ENCODE measurements around the gene VSIG2. TPM values are rescaled to one million over a fixed set of nuclear protein-coding genes. Genes with fewer than 3 reads are reported as not detected.
"Not testable (repeated sequence)": the region's sequence is repeated elsewhere in the genome, so short reads cannot be mapped to it uniquely, and the experiment has no call there.

VSIG2 gene
- total RNA-seq, 2 experiments from 2014 or later: 0.34 TPM; not detected in 1

GRCh38 chr11:124779568-124779967 is 27.5 kb upstream of the VSIG2 start:
- peaks cover 14% of the 10 kb centered on the region for H3K36me3 Mint-ChIP-seq
- H3K27ac Mint-ChIP-seq: no peak overlapping the region
- H3K27me3 Mint-ChIP-seq: no peaks in the 10 kb centered on the region
- DNase-seq: no peak
- no peaks in the 10 kb centered on the region for H3K9me3 Mint-ChIP-seq
- no peak for ATAC-seq (ENCODE audit: low read depth)
- no peak overlapping the region for H3K4me3 Mint-ChIP-seq
- peaks cover 13% of the 10 kb centered on the region for H3K4me1 Mint-ChIP-seq
- POLR2A ChIA-PET: no interaction called here

- H3K4me3 Mint-ChIP-seq: no peak overlapping the region
- peaks cover 14% of the 10 kb centered on the region for H3K36me3 Mint-ChIP-seq
- DNase-seq: no peak
- no peak for ATAC-seq (ENCODE audit: low read depth)
- H3K27me3 Mint-ChIP-seq: no peaks in the 10 kb centered on the region
- H3K27ac Mint-ChIP-seq: no peak overlapping the region
- H3K9me3 Mint-ChIP-seq: no peaks in the 10 kb centered on the region
- peaks cover 13% of the 10 kb centered on the region for H3K4me1 Mint-ChIP-seq
- POLR2A ChIA-PET: no interaction called here
These were observed 26.2 kb upstream of the VSIG2 start for GRCh38 chr11:124778281-124778680.

GRCh38 chr11:124776865-124777645 is 25.0 kb upstream of the VSIG2 start:
- no peak overlapping the region for H3K4me3 Mint-ChIP-seq
- H3K4me1 Mint-ChIP-seq: peaks cover 13% of the 10 kb centered on the region
- H3K27ac Mint-ChIP-seq: peak overlapping the region; percentile 26
- H3K27me3 Mint-ChIP-seq: no peaks in the 10 kb centered on the region
- peak; percentile 54 for ATAC-seq (ENCODE audit: low read depth)
- H3K36me3 Mint-ChIP-seq: peaks cover 16% of the 10 kb centered on the region
- DNase-seq: no peak
- no peaks in the 10 kb centered on the region for H3K9me3 Mint-ChIP-seq
- POLR2A ChIA-PET: no interaction called here

GRCh38 chr11:124770959-124771358 is 18.9 kb upstream of the VSIG2 start:
- H3K27ac Mint-ChIP-seq; H3K4me1 Mint-ChIP-seq; H3K27me3 Mint-ChIP-seq; DNase-seq; POLR2A ChIA-PET; H3K36me3 Mint-ChIP-seq; ATAC-seq (ENCODE audit: low read depth); H3K9me3 Mint-ChIP-seq; H3K4me3 Mint-ChIP-seq: not testable (repeated sequence)

- H3K36me3 Mint-ChIP-seq: peaks cover 7% of the 10 kb centered on the region
- no peaks in the 10 kb centered on the region for H3K9me3 Mint-ChIP-seq
- no peak overlapping the region for H3K4me3 Mint-ChIP-seq
- POLR2A ChIA-PET: interaction anchor here (0.5 kb wide), 1 partner anchor 376 kb away, joined by 3 read pairs; no protein-coding TSS in a partner anchor
- ATAC-seq (ENCODE audit: low read depth) (no peak), DNase-seq (no peak)
- H3K27ac Mint-ChIP-seq: no peak overlapping the region
- no peaks in the 10 kb centered on the region for H3K27me3 Mint-ChIP-seq
- no peaks in the 10 kb centered on the region for H3K4me1 Mint-ChIP-seq
These were observed 18.0 kb upstream of the VSIG2 start for GRCh38 chr11:124769806-124770774.

- POLR2A ChIA-PET: no interaction called here
- no peak overlapping the region for H3K4me3 Mint-ChIP-seq
- H3K27ac Mint-ChIP-seq: no peak overlapping the region
- no peaks in the 10 kb centered on the region for H3K27me3 Mint-ChIP-seq
- no peaks in the 10 kb centered on the region for H3K4me1 Mint-ChIP-seq
- H3K9me3 Mint-ChIP-seq: no peaks in the 10 kb centered on the region
- H3K36me3 Mint-ChIP-seq: peaks cover 7% of the 10 kb centered on the region
- ATAC-seq (ENCODE audit: low read depth) (no peak), DNase-seq (no peak)
These were observed 16.9 kb upstream of the VSIG2 start for GRCh38 chr11:124768914-124769313.

- Mint-ChIP-seq H3K27me3 (peaks cover 11% of the 10 kb centered on the region), H3K27ac (no peak overlapping the region), H3K4me3 (no peak overlapping the region), H3K9me3 (no peaks in the 10 kb centered on the region), H3K36me3 (peaks cover 2% of the 10 kb centered on the region), H3K4me1 (peaks cover 3% of the 10 kb centered on the region)
- no peak for DNase-seq
- POLR2A ChIA-PET: interaction anchor here (0.7 kb wide), 1 partner anchor 41 kb away, joined by 3 read pairs; no protein-coding TSS in a partner anchor
- no peak for ATAC-seq (ENCODE audit: low read depth)
These were observed 14.1 kb upstream of the VSIG2 start for GRCh38 chr11:124766156-124766555.

GRCh38 chr11:124763156-124763947 is 11.3 kb upstream of the VSIG2 start:
- H3K27ac Mint-ChIP-seq: peak overlapping the region; percentile 57
- DNase-seq: peak; percentile 88
- POLR2A ChIA-PET: interaction anchor here (0.6 to 1.4 kb wide), 6 partner anchors 17 to 94 kb away, joined by 3 to 11 read pairs (median 4); partner anchors contain the start of gene MSANTD2
- peaks cover 2% of the 10 kb centered on the region for H3K36me3 Mint-ChIP-seq
- H3K9me3 Mint-ChIP-seq: no peaks in the 10 kb centered on the region
- peak overlapping the region; percentile 99 for H3K4me3 Mint-ChIP-seq
- peaks cover 11% of the 10 kb centered on the region for H3K4me1 Mint-ChIP-seq
- H3K27me3 Mint-ChIP-seq: peaks cover 36% of the 10 kb centered on the region
- peak; percentile 40 for ATAC-seq (ENCODE audit: low read depth)

GRCh38 chr11:124762624-124763155 is 10.6 kb upstream of the VSIG2 start:
- H3K27ac Mint-ChIP-seq: no peak overlapping the region
- peaks cover 42% of the 10 kb centered on the region for H3K27me3 Mint-ChIP-seq
- DNase-seq: peak; percentile 64
- H3K9me3 Mint-ChIP-seq: no peaks in the 10 kb centered on the region
- POLR2A ChIA-PET: interaction anchor here (0.6 to 1.4 kb wide), 5 partner anchors 16 to 118 kb away, joined by 3 to 11 read pairs (median 4); partner anchors contain the start of gene MSANTD2
- peak overlapping the region; percentile 99 for H3K4me3 Mint-ChIP-seq
- H3K4me1 Mint-ChIP-seq: peaks cover 13% of the 10 kb centered on the region
- H3K36me3 Mint-ChIP-seq: peaks cover 2% of the 10 kb centered on the region
- ATAC-seq (ENCODE audit: low read depth): peak; percentile 40

- POLR2A ChIA-PET: interaction anchor here (0.6 to 1.4 kb wide), 2 partner anchors 92 to 118 kb away, joined by 3 to 4 read pairs; no protein-coding TSS in a partner anchor
- H3K27ac Mint-ChIP-seq: peak within 1 kb of the TSS; percentile 57
These were observed 10.1 kb upstream of the VSIG2 start, which contains the start of gene ESAM for GRCh38 chr11:124762105-124762623. TSS of gene ESAM (minus strand) at chr11:124762290. CDS start at chr11:124762154, 136 bp downstream.

GRCh38 chr11:124761301-124762104 is 9.4 kb upstream of the VSIG2 start:
- no peak for DNase-seq
- no peak overlapping the region for H3K27ac Mint-ChIP-seq
- H3K27me3 Mint-ChIP-seq: peaks cover 49% of the 10 kb centered on the region
- POLR2A ChIA-PET: interaction anchor here (0.6 to 1.3 kb wide), 4 partner anchors 15 to 350 kb away, joined by 3 to 7 read pairs (median 6); partner anchors contain the start of gene NRGN
- H3K9me3 Mint-ChIP-seq: no peaks in the 10 kb centered on the region
- H3K36me3 Mint-ChIP-seq: peaks cover 2% of the 10 kb centered on the region
- H3K4me1 Mint-ChIP-seq: peaks cover 13% of the 10 kb centered on the region
- peak overlapping the region; percentile 67 for H3K4me3 Mint-ChIP-seq
- ATAC-seq (ENCODE audit: low read depth): no peak

More at GRCh38 chr11:124762105-124762623, 10.1 kb upstream of the VSIG2 start, which contains the start of gene ESAM:
- peaks cover 2% of the 10 kb centered on the region for H3K36me3 Mint-ChIP-seq
- H3K4me3 Mint-ChIP-seq: peak within 1 kb of the TSS; percentile 99
- ATAC-seq (ENCODE audit: low read depth) (peak; percentile 76), DNase-seq (peak; percentile 83)
- peaks cover 48% of the 10 kb centered on the region for H3K27me3 Mint-ChIP-seq
- H3K9me3 Mint-ChIP-seq: no peaks in the 10 kb centered on the region
- H3K4me1 Mint-ChIP-seq: peaks cover 13% of the 10 kb centered on the region

Measured in activated naive CD8-positive, alpha-beta T cell treated with anti-CD3 and anti-CD28 coated beads, Interleukin-2, amount 10 ng/mL, durations not matched to agents 7 days and 5 days (primary cell).